Liver (tissue), 9 donors: ENCODE results near the gene PROB1. TPM values are rescaled to one million over a fixed set of nuclear protein-coding genes. Genes with fewer than 3 reads are reported as not detected.

Source experiments
- DNase-seq: peaks from one replicate; pipeline ENCODE4 v3.0.0-alpha.2; 2017; ENCODE audit warnings: low spot score
- H3K27ac ChIP-seq, 2 donors: one replicate each; pipeline ENCODE4 v1.7.0; 2013; ENCODE audit warnings: inconsistent platforms in 2 of 2, low read length in 2 of 2, control low read depth in 1 of 2, low read depth in 1 of 2, mild to moderate bottlenecking in 1 of 2
- H3K27me3 ChIP-seq, 4 donors: one replicate each; pipeline versions ENCODE4 v1.6.1 to v1.7.0; 2013; ENCODE audit warnings: low read length in 3 of 4, inconsistent platforms in 1 of 4, mild to moderate bottlenecking in 1 of 4, moderate library complexity in 1 of 4; ENCODE audit not compliant: control insufficient read depth in 4 of 4, insufficient read depth in 4 of 4
- H3K36me3 ChIP-seq, 4 donors: one replicate each; pipeline versions ENCODE4 v1.6.1 to v1.7.0; 2013; ENCODE audit warnings: low read length in 3 of 4, mild to moderate bottlenecking in 3 of 4, low read depth in 1 of 4, moderate library complexity in 1 of 4; ENCODE audit not compliant: control insufficient read depth in 4 of 4, insufficient read depth in 3 of 4
- H3K4me1 ChIP-seq, 4 donors: one replicate each; pipeline versions ENCODE4 v1.6.1 to v1.7.0; 2013; ENCODE audit warnings: low read length in 3 of 4, mild to moderate bottlenecking in 3 of 4, moderate library complexity in 1 of 4; ENCODE audit not compliant: control insufficient read depth in 4 of 4, insufficient read depth in 4 of 4
- H3K4me3 ChIP-seq, 3 donors: one replicate each; pipeline versions ENCODE4 v1.6.1 to v1.7.0; 2013; ENCODE audit warnings: low read length in 3 of 3, control low read depth in 1 of 3, low read depth in 1 of 3, mild to moderate bottlenecking in 1 of 3
- H3K9ac ChIP-seq, 2 donors: one replicate each; pipeline ENCODE4 v1.7.0; 2013; ENCODE audit warnings: low read length in 2 of 2, mild to moderate bottlenecking in 2 of 2, moderate library complexity in 2 of 2, control low read depth in 1 of 2, low read depth in 1 of 2
- H3K9me3 ChIP-seq, 4 donors: one replicate each; pipeline versions ENCODE4 v1.6.1 to v1.7.0; 2013; ENCODE audit warnings: low read length in 3 of 4; ENCODE audit not compliant: control insufficient read depth in 4 of 4
- ATF3 ChIP-seq: IDR thresholded peaks from 2 replicates; pipeline ENCODE4 v1.6.1; 2016; ENCODE audit warnings: antibody characterized with exemption
- CTCF ChIP-seq: fragments of 150-350 bp; IDR thresholded peaks from 2 replicates; pipeline ENCODE4 v1.5.1; 2017; ENCODE audit warnings: improper control_type of control experiment, low read depth, low read length; ENCODE audit not compliant: missing input control
- EGR1 ChIP-seq, 2 donors: IDR thresholded peaks; 2 replicates each; pipeline ENCODE4 v1.6.1; 2016 to 2018; ENCODE audit warnings: antibody characterized with exemption in 2 of 2, low read depth in 2 of 2
- FOXA1 ChIP-seq: IDR thresholded peaks from 2 replicates; pipeline ENCODE4 v1.6.1; 2016; ENCODE audit warnings: antibody characterized with exemption
- FOXA2 ChIP-seq: IDR thresholded peaks from 2 replicates; pipeline ENCODE4 v1.6.1; 2016; ENCODE audit warnings: antibody characterized with exemption
- GABPA ChIP-seq, 2 donors: IDR thresholded peaks in 1 of 2; conservative IDR thresholded peaks in 1 of 2; 2 replicates each; pipeline ENCODE4 v1.6.1; 2016; ENCODE audit warnings: antibody characterized with exemption in 2 of 2, mild to moderate bottlenecking in 1 of 2, moderate library complexity in 1 of 2
- HNF4A ChIP-seq, 2 donors: conservative IDR thresholded peaks; 2 replicates each; pipeline ENCODE4 v1.6.1; 2016; ENCODE audit warnings: antibody characterized with exemption in 2 of 2, mild to moderate bottlenecking in 2 of 2
- HNF4G ChIP-seq: IDR thresholded peaks from 2 replicates; pipeline ENCODE4 v1.6.1; 2016; ENCODE audit warnings: antibody characterized with exemption
- JUND ChIP-seq, 2 donors: IDR thresholded peaks; 2 replicates each; pipeline ENCODE4 v1.6.1; 2016; ENCODE audit warnings: antibody characterized with exemption in 2 of 2
- MAX ChIP-seq: IDR thresholded peaks from 2 replicates; pipeline ENCODE4 v1.6.1; 2016; ENCODE audit warnings: antibody characterized with exemption
- NR2F2 ChIP-seq: IDR thresholded peaks from 2 replicates; pipeline ENCODE4 v1.6.1; 2016; ENCODE audit warnings: antibody characterized with exemption
- RAD21 ChIP-seq, 2 donors: IDR thresholded peaks; 2 replicates each; pipeline ENCODE4 v1.6.1; 2016; ENCODE audit warnings: antibody characterized with exemption in 2 of 2, mild to moderate bottlenecking in 2 of 2
- REST ChIP-seq: IDR thresholded peaks from 2 replicates; pipeline ENCODE4 v1.6.1; 2016; ENCODE audit warnings: antibody characterized with exemption, mild to moderate bottlenecking
- RXRA ChIP-seq, 2 donors: IDR thresholded peaks; 2 replicates each; pipeline ENCODE4 v1.6.1; 2017 to 2018; ENCODE audit warnings: antibody characterized with exemption in 2 of 2, mild to moderate bottlenecking in 1 of 2
- SP1 ChIP-seq: IDR thresholded peaks from 2 replicates; pipeline ENCODE4 v1.6.1; 2018; ENCODE audit warnings: antibody characterized with exemption, mild to moderate bottlenecking
- TAF1 ChIP-seq: conservative IDR thresholded peaks from 2 replicates; pipeline ENCODE4 v1.6.1; 2016; ENCODE audit warnings: antibody characterized with exemption, mild to moderate bottlenecking
- YY1 ChIP-seq: IDR thresholded peaks from 2 replicates; pipeline ENCODE4 v1.6.1; 2016; ENCODE audit warnings: antibody characterized with exemption, mild to moderate bottlenecking
- ZBTB33 ChIP-seq: IDR thresholded peaks from 2 replicates; pipeline ENCODE4 v1.6.1; 2016; ENCODE audit warnings: antibody characterized with exemption
- WGBS: extraction: QIAGEN DNeasy Blood & Tissue Kit; methylation state at CpG from one replicate; pipeline ENCODE4 v1.1.7; 2013; 5-methylcytosine and 5-hydroxymethylcytosine counted together
- polyA plus RNA-seq, 2 donors: library from polyadenylated mRNA; stranded (reverse) in 1 of 2; unstranded in 1 of 2; fragments of 200-250 nt in 1 of 2; fragments of >200 nt in 1 of 2; fragmentation: Nextera tagmentation in 1 of 2; extraction: Ambion mirVana in 1 of 2; gene quantifications; one replicate each; pipeline versions ENCODE4 v1.2.1 to v1.2.3, GENCODE V29; 2013 to 2015
- total RNA-seq, 2 donors: library from RNA; depleted of rRNA; stranded (reverse); fragments of >200 nt; gene quantifications; one replicate each; pipeline ENCODE4 v1.2.3, GENCODE V29; 2014
- donor health status: healthy.
- donor health status: healthy.
- donor health status: healthy.
- donor health status: healthy.
- donor health status: healthy.

Gene PROB1
- total and polyA plus RNA-seq, 4 donors, result 0.04 to 0.67 (median 0.34) TPM

GRCh38 chr5:139388198-139388821 lies 6.6 kb downstream of the PROB1 start:
- TF ChIP-seq EGR1 (IDR thresholded peaks at IDR 0.05; ENCODE audit: low read depth in 2 of 2), result no peak
- TF ChIP-seq FOXA2, result no peak
- no peak for TF ChIP-seq HNF4A (conservative IDR thresholded peaks at IDR 0.05)
- TF ChIP-seq TAF1, result no peak
- TF ChIP-seq RAD21 (IDR thresholded peaks at IDR 0.05), result no peak
- no peak for TF ChIP-seq CTCF
- no peak for TF ChIP-seq JUND (IDR thresholded peaks at IDR 0.05)
- no peak for TF ChIP-seq YY1
- no peak for TF ChIP-seq MAX
- TF ChIP-seq ZBTB33, result no peak
- TF ChIP-seq NR2F2, result no peak
- TF ChIP-seq SP1, result no peak
- no peak for TF ChIP-seq REST
- no peak for TF ChIP-seq GABPA (IDR thresholded peaks at IDR 0.05 in 1 of 2, conservative IDR thresholded peaks at IDR 0.05 in 1 of 2)
- Histone ChIP-seq H3K9ac (no peak overlapping the region), H3K9me3 (no peaks in the 10 kb centered on the region), H3K4me3 (no peak overlapping the region), H3K27me3 (peaks cover 0 to under 1% (median 0%) of the 10 kb centered on the region in 4 donors), H3K27ac (no peak overlapping the region), H3K4me1 (peaks cover 21 to 35% (median 30%) of the 10 kb centered on the region in 4 donors), H3K36me3 (no peaks in the 10 kb centered on the region)
- 56% methylated on average over 8 of the region's 8 CpGs for WGBS
- DNase-seq, result no peak

GRCh38 chr5:139387611-139388197 lies 7.2 kb downstream of the PROB1 start:
- H3K9me3 ChIP-seq, result no peaks in the 10 kb centered on the region
- no peak overlapping the region for H3K9ac ChIP-seq
- no peak for DNase-seq
- H3K27me3 ChIP-seq, result no peaks in the 10 kb centered on the region
- H3K4me1 ChIP-seq, result peaks cover 16 to 32% (median 28%) of the 10 kb centered on the region in 4 donors
- no peak overlapping the region for H3K27ac ChIP-seq
- H3K36me3 ChIP-seq, result no peaks in the 10 kb centered on the region
- WGBS, result 80% methylated on average over 10 of the region's 10 CpGs
- no peak overlapping the region for H3K4me3 ChIP-seq
- TF ChIP-seq NR2F2 (no peak), ATF3 (no peak), RXRA (IDR thresholded peaks at IDR 0.05) (no peak), MAX (no peak), EGR1 (IDR thresholded peaks at IDR 0.05; ENCODE audit: low read depth in 2 of 2) (no peak), JUND (IDR thresholded peaks at IDR 0.05) (no peak), HNF4G (no peak), ZBTB33 (no peak), FOXA1 (no peak), GABPA (IDR thresholded peaks at IDR 0.05 in 1 of 2, conservative IDR thresholded peaks at IDR 0.05 in 1 of 2) (no peak), YY1 (no peak)
